ENCODE measurements around the gene NCOA1.

Gene NCOA1

DNA sequence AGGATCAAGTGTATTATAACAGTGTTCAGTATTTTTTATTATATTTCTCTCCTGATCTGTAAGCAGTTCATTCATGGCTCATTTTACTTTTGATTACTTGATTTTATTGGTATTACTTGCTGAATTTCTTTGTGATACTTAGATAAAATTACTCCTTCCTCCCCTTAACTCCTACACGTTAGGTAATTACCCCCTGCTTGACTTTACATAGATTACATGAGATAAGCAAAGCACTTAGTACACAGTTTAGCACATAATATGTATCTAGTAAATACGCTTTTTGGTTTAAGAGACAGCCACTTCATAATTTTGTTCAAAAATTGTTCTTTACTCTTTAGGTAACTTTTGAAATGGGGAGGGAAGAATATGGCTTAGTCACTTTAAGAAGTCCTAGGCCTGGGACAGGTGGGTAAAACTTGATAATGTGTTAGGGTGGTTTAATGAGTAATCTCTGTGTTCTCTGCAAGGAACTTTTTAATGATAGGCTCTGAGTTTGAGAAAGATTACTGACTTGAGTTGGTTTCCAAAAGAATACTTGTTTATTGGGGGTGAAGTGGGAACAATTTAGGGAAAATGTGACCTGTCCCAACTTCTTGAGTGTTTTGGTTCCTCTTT is 80.9 kb downstream of the NCOA1 start:
- Histone ChIP-seq H2AFZ (ENCODE audit: low read length) (no peak overlapping the region), H3K79me2 (ENCODE audit: insufficient read depth, low read length) (no peaks in the 10 kb centered on the region), H3K4me3 (ENCODE audit: low read depth, low read length, poor library complexity, severe bottlenecking) (no peak overlapping the region), H3K27me3 (ENCODE audit: insufficient read depth, low read length) (no peaks in the 10 kb centered on the region), H3K4me2 (ENCODE audit: low read length) (no peak overlapping the region), H3K36me3 (ENCODE audit: insufficient read depth, low read length) (peaks cover 3% of the 10 kb centered on the region), H3K27ac (ENCODE audit: low read depth, low read length, poor library complexity, severe bottlenecking) (no peak overlapping the region), H3K9me2 (ENCODE audit: low read depth, low read length) (no peaks in the 10 kb centered on the region), H3F3A (ENCODE audit: insufficient read depth, low read length) (no peaks in the 10 kb centered on the region), H4K20me1 (ENCODE audit: insufficient read depth, low read length) (no peaks in the 10 kb centered on the region), H3K9ac (ENCODE audit: low read length) (no peak overlapping the region), H3K4me1 (ENCODE audit: insufficient read depth, low read length, severe bottlenecking) (peaks cover 17% of the 10 kb centered on the region), H3K9me3 (ENCODE audit: low read length) (peaks cover 4% of the 10 kb centered on the region; the same call in 1 of the 2 replicates)
- TF ChIP-seq EZH2 (IDR thresholded peaks at IDR 0.05; ENCODE audit: borderline replicate concordance, low read length) (no peak), CTCF (IDR thresholded peaks at IDR 0.05; ENCODE audit: low read length) (no peak)

DNA sequence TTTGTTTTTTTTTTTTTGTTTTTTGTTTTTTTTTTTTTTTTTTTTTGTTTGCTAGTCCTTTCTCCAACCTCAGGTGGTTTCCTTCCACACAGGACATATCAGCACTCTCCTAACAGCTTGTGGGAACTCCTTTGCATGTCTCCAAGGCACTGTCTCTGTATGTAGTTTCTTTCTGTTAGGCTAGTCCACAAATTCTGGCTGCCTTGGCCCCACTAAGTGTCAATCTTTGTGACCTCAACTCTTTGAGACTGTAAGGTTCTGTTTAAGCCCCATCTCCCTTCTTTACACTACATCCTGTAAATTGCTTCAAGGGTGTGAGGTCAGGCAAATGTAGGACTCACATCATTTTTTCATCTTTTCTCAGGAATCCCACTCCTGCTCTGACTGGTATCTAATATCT is 85.1 kb downstream of the NCOA1 start:
- no peaks in the 10 kb centered on the region for H3K27me3 ChIP-seq (ENCODE audit: insufficient read depth, low read length)
- 0 out of 2 replicates have a peak, but pooled peaks cover 5% of the 10 kb centered on the region for H3K36me3 ChIP-seq (ENCODE audit: insufficient read depth, low read length)
- peak overlapping the region; percentile 4; the same call in 1 of the 2 replicates for H3K4me2 ChIP-seq (ENCODE audit: low read length)
- H3F3A ChIP-seq (ENCODE audit: insufficient read depth, low read length), result no peaks in the 10 kb centered on the region
- TF ChIP-seq CTCF (IDR thresholded peaks at IDR 0.05; ENCODE audit: low read length) (no peak), EZH2 (IDR thresholded peaks at IDR 0.05; ENCODE audit: borderline replicate concordance, low read length) (no peak)
- no peaks in the 10 kb centered on the region for H3K79me2 ChIP-seq (ENCODE audit: insufficient read depth, low read length)
- H3K9ac ChIP-seq (ENCODE audit: low read length), result peak overlapping the region; percentile 18; the same call in 1 of the 2 replicates
- H3K4me1 ChIP-seq (ENCODE audit: insufficient read depth, low read length, severe bottlenecking), result peaks cover 53% of the 10 kb centered on the region
- no peak overlapping the region for H3K4me3 ChIP-seq (ENCODE audit: low read depth, low read length, poor library complexity, severe bottlenecking)
- H3K9me3 ChIP-seq (ENCODE audit: low read length), result peaks cover under 1% of the 10 kb centered on the region; the same call in 1 of the 2 replicates
- peak overlapping the region; percentile 83 for H3K27ac ChIP-seq (ENCODE audit: low read depth, low read length, poor library complexity, severe bottlenecking)
- H2AFZ ChIP-seq (ENCODE audit: low read length), result no peak overlapping the region
- no peaks in the 10 kb centered on the region for H4K20me1 ChIP-seq (ENCODE audit: insufficient read depth, low read length)
- no peaks in the 10 kb centered on the region for H3K9me2 ChIP-seq (ENCODE audit: low read depth, low read length)

DNA sequence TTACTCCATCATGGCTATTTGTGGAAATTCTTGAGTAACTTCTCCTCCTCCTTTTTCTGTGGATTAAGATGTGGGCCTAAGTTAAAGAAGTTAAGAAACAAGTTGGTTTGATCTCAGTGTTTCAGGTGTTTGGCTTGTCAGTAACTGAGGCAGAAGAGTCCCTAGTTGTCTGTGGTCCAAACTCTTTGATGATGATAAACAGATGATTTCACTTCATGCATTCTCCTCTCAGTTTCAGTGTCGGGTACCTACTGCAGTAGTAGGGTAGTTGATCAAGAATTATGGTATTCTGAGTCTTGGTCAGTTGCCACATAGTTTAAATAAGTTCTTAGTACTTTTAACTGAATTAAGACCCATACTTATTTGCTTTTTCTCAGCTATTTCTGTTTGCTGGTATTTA is 85.6 kb downstream of the NCOA1 start:
- 0 out of 2 replicates have a peak, but pooled peaks cover 5% of the 10 kb centered on the region for H3K36me3 ChIP-seq (ENCODE audit: insufficient read depth, low read length)
- TF ChIP-seq EZH2 (IDR thresholded peaks at IDR 0.05; ENCODE audit: borderline replicate concordance, low read length) (no peak), CTCF (IDR thresholded peaks at IDR 0.05; ENCODE audit: low read length) (no peak)
- peak overlapping the region; percentile 4; the same call in 1 of the 2 replicates for H3K4me2 ChIP-seq (ENCODE audit: low read length)
- no peaks in the 10 kb centered on the region for H3K79me2 ChIP-seq (ENCODE audit: insufficient read depth, low read length)
- peak overlapping the region; percentile 83 for H3K27ac ChIP-seq (ENCODE audit: low read depth, low read length, poor library complexity, severe bottlenecking)
- no peak overlapping the region for H3K4me3 ChIP-seq (ENCODE audit: low read depth, low read length, poor library complexity, severe bottlenecking)
- H3K9me3 ChIP-seq (ENCODE audit: low read length), result peaks cover 2% of the 10 kb centered on the region; the same call in 1 of the 2 replicates
- no peaks in the 10 kb centered on the region for H3K27me3 ChIP-seq (ENCODE audit: insufficient read depth, low read length)
- no peaks in the 10 kb centered on the region for H3F3A ChIP-seq (ENCODE audit: insufficient read depth, low read length)
- peak overlapping the region; percentile 18; the same call in 1 of the 2 replicates for H3K9ac ChIP-seq (ENCODE audit: low read length)
- H3K9me2 ChIP-seq (ENCODE audit: low read depth, low read length), result no peaks in the 10 kb centered on the region
- H4K20me1 ChIP-seq (ENCODE audit: insufficient read depth, low read length), result no peaks in the 10 kb centered on the region
- H2AFZ ChIP-seq (ENCODE audit: low read length), result no peak overlapping the region
- H3K4me1 ChIP-seq (ENCODE audit: insufficient read depth, low read length, severe bottlenecking), result peaks cover 53% of the 10 kb centered on the region
